SK-MEL-5 (cell line): ENCODE measurements around the gene RHOU. TPM values are rescaled to one million over a fixed set of nuclear protein-coding genes. Genes with fewer than 3 reads are reported as not detected.

ENCODE experiments used
- DNase-seq: peaks from one replicate; pipeline ENCODE4 v3.0.0-alpha.2; 2016; ENCODE audit warnings: low read depth, low spot score
- in situ Hi-C: cut with HindIII; loops from 2 replicates; pipeline ENCODE4 v1.10.0; 2016; ENCODE audit warnings: low sequenced_read_pairs, high pct_unique_total_duplicates, low pct_unique_long_range_greater_than_20kb
- total RNA-seq: library from RNA; depleted of rRNA; stranded (reverse); fragments of >200 nt; shearing (Covaris generic); gene quantifications from 2 replicates; pipeline ENCODE4 v1.2.3, GENCODE V29; 2014; rRNA removed

The RHOU gene
- total RNA-seq, 1 experiment from 2014 or later, result 0.79 TPM

GRCh38 chr1:228794810-228795209 is 59.5 kb downstream of the RHOU start:
- in situ Hi-C loops, result no loop called here
- no peak for DNase-seq

- in situ Hi-C loops, result no loop called here
- DNase-seq, result no peak
Measured at GRCh38 chr1:228795596-228795995, 60.3 kb downstream of the RHOU start.

Other genes starting within 250 kb of the RHOU start
- gene RNF187, start 248.1 kb upstream of the RHOU start, total RNA-seq, result 58.5 and 103 TPM in 2 replicates